T47D (cell line): ENCODE results near the gene FAM200C.
"Not testable (repeated sequence)": the region's sequence is repeated elsewhere in the genome, so short reads cannot be mapped to it uniquely, and the experiment has no call there.

Experiments used
- DNase-seq, 2 experiments: peaks; one replicate each; pipeline versions ENCODE4 v3.0.0 to v3.0.0-alpha.2; 2011 to 2012; ENCODE audit warnings: low read depth in 1 of 2, low spot score in 1 of 2
- JUND ChIP-seq: IDR thresholded peaks from 2 replicates; pipeline ENCODE4 v1.6.1; 2012; ENCODE audit warnings: low read depth
- in situ Hi-C: cut with HindIII; loops from 2 replicates; pipeline ENCODE4 v1.10.0; 2016; ENCODE audit warnings: low sequenced_read_pairs, low pct_unique_long_range_greater_than_20kb

FAM200C gene

GRCh38 chr5:160399402-160400353, at the start of gene FAM200C:
FAM200C (minus strand) TSS chr5:160400054; CDS start chr5:160395490, 4,564 bp downstream.
- in situ Hi-C loops, result no loop called here
- DNase-seq, result peak; percentile 86 to 96
- TF ChIP-seq JUND, result no peak

DNA sequence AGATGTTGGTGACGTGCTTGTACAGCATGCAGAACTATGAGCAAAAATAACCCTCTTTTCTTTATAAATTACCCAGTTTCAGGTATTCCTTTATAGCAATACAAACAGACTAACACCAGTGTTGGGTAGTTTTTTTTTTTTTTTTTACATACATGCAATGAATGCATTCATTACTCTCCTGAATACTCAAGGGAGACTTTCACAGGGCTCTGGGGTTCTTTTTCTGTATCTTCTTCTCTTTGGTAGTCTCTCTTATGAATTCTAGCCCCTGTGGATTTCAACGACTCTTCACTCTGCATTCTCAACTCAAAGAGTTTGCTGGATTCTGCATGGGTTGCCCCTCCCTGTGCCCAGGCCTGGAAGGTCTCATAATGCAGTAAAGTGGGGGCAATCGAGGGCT, 49.6 kb upstream of the FAM200C start:
- no peak for TF ChIP-seq JUND
- in situ Hi-C loops, result no loop called here
- no peak for DNase-seq

DNA sequence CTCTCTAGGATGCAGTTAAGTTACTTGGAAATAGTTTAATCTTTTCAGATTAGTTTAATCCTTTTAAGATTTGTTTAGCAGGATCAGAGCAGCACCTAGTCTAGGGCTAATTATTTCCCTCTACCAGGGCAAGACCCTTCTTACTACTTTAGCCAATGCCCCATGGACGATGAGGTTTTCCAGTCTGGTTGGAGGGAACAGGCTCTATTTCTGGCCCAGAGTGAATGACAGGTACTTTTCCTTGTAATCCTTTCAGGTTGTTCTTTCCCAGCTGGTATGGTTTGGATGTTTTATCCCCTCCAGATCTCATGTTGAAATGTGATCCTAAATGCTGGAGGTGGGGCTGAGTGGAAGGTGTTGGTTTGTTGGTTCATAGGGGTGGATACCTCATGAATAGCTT, 49.0 kb upstream of the FAM200C start:
- no peak for TF ChIP-seq JUND
- DNase-seq, result no peak
- in situ Hi-C loops, result no loop called here

- in situ Hi-C loops, result no loop called here
- no peak for TF ChIP-seq JUND
- DNase-seq, result no peak
These were observed 45.9 kb upstream of the FAM200C start for GRCh38 chr5:160445751-160446150.

GRCh38 chr5:160445132-160445531, 45.3 kb upstream of the FAM200C start:
- no peak for TF ChIP-seq JUND
- in situ Hi-C loops, result no loop called here
- DNase-seq, result no peak

GRCh38 chr5:160444407-160444806, 44.6 kb upstream of the FAM200C start:
- in situ Hi-C loops, result no loop called here
- TF ChIP-seq JUND, result no peak
- no peak for DNase-seq

- in situ Hi-C loops, result no loop called here
- DNase-seq, result no peak
- TF ChIP-seq JUND, result no peak
These were observed 43.1 kb upstream of the FAM200C start for GRCh38 chr5:160442824-160443431.

GRCh38 chr5:160441311-160441781, 41.5 kb upstream of the FAM200C start:
- DNase-seq, result no peak
- in situ Hi-C loops, result no loop called here
- no peak for TF ChIP-seq JUND

DNA sequence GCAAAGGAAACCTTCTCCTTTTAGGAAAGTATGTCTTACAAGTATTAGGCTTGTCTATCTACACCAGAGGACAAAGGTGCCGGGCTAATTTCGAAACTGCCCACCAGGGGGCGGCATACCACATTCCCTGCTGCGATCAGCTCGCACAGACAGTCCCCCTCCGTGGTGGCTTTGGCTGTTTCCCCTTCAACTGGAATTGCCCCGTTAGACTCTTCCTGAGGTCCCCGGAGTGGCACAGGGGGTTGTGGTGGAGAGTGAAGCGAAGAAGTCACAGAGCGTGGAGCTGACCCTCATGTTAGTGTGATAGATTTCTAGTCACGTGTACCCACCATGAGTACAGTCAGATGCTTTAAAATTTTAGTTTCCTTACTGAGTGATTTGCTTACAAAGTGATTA, 39.3 kb upstream of the FAM200C start:
- TF ChIP-seq JUND, result no peak
- in situ Hi-C loops, result no loop called here
- peak; percentile 78 to 79 for DNase-seq

GRCh38 chr5:160438316-160439204, 38.7 kb upstream of the FAM200C start:
- DNase-seq, result peak; percentile 54 to 73
- in situ Hi-C loops, result no loop called here
- no peak for TF ChIP-seq JUND

DNA sequence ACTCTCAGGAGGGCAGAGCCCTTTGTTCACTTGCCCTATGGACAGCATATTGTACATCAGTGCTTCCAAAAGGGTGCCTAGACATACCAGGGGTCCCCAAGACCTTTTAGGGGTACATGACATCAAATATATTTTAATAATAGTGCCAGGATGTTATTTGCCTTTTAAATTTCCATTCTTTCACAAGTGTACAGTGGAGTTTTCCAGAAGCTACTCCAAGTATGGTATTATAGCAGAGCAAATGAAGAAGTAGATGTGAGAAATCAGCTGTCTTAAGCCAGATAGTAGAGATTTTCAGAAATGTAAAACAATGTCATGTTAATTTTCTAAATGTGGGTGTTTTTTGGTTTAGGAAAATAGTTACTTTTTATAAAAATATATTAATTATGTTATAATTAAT, 37.4 kb upstream of the FAM200C start:
- TF ChIP-seq JUND, result no peak
- no peak for DNase-seq
- in situ Hi-C loops, result no loop called here

DNA sequence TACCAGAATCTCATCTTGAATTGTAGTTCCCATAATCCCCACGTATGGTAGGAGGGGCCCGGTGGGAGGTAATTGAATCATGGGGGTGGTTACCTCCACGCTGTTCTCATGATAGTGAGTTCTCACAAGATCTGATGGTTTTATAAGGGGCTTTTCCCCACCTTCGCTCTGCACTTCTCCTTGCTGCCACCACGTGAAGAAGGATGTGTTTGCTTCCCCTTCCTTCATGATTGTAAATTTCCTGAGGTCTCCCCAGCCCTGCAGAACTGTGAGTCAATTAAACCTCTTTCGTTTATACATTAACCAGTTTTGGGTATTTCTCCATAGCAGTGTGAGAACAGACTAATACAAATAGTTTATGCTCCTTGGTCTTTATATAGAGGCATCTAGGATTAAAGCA, 36.8 kb upstream of the FAM200C start:
- in situ Hi-C loops, DNase-seq: not testable (repeated sequence)
